Globus pallidus (tissue), 1 donor: ENCODE results near the gene ACOX3.
"Not testable (repeated sequence)": the region's sequence is repeated elsewhere in the genome, so short reads cannot be mapped to it uniquely, and the experiment has no call there.

ENCODE experiments used
- DNase-seq: peaks from one replicate; pipeline ENCODE4 v3.0.0-alpha.2; 2015; ENCODE audit warnings: low spot score

ACOX3 gene

DNA sequence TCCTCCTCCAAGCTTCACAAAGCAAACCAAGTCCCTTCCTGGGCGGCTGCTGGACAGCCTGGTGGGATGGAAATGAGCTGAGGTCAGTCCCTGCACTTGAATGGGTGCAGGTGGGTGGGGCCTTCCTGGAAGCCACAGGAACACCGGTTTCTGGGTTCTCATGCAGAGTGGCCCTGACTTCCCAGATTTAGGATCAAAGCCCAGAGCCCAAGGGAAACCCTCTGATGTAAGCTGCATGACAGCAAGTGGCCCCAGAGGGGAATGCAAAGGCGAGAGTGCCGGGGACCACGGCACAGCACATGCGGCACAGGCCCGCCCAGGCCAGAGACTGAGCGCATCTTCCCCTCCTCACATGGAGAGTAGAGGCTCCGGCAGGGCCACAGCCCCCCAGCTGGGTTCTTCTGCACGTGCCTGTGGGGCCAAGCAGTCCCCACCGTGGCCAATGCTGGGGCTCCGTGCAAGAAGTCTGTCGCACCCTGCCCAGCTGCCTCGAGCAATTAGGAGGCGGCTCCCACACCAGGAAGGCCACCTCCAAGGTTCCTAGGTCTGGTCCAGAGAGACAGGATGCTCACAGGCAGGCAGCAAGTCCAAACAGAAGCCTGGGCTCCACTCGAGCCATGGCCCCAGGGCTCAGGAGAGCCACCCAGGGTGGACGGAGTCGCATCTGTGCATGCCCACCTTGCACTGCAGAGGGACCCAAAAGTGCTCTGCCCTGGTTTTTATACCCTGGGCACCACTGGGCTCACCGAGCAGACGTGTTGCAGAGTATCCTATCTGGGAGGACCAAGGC lies 88.0 kb downstream of the ACOX3 start:
- no peak for DNase-seq

DNA sequence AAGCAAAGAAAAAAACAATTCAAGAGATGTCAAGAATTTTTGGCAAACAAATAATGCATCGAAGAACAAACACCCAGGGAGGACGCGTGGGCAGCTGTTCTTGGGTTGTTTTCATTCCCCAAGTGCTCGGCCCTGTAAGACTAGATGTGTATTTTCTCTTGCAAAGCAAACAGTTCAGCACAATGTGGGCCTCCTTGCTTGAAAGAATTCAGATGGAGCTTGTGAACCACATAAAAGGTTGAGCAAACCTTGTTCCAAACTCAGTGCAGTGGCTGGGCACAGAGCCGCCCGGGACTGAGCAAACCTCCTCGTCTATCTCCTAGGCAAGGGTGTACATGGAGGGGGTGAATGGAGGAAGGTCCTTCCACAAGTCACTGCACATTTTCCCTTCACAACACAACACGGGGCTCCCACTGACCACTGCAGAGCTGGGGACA lies 88.6 kb downstream of the ACOX3 start:
- no peak for DNase-seq

DNA sequence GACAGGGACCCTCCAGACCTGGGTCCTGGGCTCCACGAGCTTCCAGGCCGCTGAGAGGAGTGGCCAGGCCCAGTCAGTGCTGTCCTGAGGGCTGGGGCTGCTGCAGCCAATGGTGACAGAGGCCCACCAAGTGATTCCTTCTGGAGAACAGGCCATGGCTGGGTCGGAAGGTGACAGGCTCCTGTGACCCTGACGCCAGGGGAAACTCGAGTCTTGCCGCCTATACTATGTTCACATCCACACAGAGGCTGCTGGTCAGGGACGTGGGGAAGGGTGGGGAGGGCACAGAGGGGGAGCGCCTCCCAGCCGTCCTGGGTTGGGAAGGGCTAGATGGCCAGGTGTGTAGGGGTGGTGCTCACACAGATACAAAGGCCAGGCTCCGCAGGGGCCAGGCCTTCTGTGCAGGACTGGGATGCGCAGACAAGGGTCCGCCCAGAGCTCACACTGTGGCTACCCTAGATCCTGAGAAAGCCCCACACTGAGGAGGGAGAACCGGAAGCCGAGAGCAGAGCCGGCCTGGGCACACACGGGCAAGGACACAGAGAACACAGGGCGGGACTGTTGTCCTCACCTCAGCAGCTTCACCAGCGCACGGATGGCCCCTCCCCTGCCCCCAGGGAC lies 89.6 kb downstream of the ACOX3 start:
- DNase-seq: no peak

DNA sequence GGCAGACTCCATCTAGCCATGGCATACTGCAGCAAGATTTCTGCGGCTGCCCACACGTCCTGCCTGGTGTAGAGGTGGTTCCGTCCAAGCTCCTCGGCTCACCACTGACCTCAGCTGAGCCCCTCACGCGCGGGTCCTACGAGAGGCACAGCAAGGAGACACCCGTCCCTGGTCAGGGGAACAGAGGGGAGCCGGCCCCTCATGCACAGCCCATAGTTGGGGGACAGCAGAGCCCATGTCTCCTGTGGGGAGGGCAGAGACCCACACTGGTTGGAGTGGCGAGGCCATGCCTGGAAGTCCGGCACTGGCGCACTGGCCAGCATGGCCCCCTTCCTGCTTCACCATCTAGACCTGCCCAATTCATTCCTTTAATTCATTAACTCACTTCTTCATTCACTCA lies 90.2 kb downstream of the ACOX3 start:
- no peak for DNase-seq

DNA sequence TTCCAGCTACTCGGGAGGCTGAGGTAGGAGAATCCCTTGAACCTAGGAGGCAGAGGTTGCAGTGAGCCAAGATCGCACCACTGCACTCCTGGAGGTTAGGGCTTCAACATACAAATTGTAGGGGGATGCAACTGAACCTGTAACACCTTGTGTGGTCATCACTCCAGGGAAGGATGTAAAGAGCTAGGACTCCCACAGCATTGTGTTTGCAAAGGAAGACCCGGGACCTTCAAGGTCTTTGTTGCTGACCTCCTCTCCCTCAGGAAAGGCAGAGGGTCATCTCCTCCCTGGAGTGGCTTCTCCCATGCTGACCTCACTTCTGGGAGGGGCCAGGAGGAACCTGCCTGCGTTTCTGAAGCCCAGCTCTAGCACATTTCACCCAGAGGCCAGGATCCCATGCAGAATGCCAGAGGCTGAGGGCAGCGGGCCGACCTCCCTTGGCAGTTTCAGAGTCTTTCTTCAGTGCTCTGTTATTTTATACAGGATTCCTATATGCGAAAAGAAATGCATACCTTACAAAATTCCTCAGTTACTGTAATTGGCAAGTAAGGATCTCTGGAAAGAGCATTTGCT lies 90.8 kb downstream of the ACOX3 start:
- DNase-seq: no peak

DNA sequence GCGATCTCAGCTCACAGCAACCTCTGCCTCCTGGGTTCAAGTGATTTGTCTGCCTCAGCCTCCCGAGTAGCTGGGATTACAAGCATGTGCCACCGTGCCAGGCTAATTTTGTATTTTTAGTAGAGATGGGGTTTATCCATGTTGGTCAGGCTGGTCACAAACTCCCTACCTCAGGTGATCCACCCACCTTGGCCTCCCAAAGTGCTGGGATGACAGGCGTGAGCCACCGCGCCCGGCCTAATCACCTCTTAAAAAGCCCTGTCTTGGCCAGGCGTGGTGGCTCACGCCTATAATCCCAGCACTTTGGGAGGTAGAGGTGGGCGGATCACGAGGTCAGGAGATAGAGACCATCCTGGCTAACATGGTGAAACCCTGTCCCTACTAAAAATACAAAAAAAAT lies 91.3 kb downstream of the ACOX3 start:
- not testable (repeated sequence) for DNase-seq

DNA sequence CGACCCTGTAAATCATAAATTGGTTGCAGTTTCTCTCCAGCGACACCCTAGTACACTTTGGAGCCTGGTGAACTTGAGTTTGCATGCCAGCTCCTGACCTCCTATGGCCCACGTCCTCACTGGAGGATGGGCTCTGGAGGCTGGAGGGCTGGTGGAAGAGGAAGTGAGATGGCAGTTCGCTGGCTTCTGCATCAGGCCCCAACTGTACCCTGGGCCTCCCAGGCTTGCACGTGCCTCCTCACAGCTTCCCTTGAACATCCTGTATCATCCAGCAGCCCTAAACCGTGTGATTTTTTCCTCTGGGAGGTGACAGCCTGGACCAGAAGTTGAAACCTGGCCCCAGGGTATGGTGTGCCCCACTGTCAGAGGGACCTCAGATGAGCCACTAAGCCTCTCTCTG lies 92.5 kb downstream of the ACOX3 start:
- DNase-seq: no peak

DNA sequence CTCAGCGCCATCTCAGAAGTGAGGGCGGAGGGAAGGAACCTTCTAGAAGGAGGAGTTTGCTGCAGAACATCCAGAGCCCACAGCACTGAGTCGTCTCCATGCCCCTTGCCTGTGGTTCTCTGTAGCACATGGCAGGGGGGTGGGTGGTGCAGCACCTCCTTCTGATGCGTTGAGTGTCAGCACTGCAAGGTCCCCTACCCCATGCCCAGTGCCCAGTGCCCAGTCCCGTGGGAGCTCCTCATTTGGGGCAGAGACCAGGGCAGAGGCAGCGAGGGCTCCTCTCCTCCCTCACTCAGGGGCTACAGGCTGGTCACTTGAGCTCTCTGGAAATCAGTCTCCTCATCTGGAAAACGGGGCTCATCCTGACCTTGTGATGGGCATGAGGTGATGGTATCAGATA lies 92.9 kb downstream of the ACOX3 start:
- no peak for DNase-seq

DNA sequence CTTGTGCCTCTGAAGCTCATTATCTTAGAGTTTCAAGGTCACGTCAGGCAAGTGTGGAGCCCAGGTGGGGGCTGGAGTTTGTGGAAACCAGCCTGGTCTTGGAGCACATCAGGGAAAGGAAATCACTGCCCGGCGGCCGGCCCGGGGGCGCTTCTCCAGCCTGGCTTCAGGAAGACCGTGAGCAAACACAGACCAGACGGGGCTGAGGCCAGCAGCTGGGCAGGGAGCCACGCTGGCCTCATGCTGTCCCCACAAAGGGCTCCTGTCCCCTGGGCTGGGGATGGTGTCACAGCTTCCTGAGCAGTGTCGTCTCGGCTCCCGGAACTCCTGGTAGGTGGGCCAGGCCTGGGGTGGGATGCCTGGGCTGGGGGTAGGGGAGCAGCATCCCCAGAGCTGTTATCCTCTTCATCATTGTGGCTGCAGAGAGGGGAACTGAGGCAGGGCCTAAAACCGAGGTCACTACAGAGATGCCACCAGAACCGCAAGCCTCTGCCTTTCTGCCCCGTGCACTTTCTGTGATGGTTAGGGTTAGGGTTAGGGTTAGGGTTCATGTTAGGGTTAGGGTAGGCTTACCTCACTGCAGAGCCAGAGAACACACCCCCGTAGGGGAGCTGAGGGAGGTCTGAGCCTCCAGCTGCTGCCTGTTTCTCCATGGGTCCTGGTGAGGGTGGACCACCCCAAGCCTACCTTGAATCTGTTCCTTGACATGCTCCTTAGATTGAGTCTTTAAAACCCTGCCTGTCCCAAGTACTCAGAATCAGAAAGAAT lies 93.5 kb downstream of the ACOX3 start:
- peak; percentile 77 for DNase-seq

DNA sequence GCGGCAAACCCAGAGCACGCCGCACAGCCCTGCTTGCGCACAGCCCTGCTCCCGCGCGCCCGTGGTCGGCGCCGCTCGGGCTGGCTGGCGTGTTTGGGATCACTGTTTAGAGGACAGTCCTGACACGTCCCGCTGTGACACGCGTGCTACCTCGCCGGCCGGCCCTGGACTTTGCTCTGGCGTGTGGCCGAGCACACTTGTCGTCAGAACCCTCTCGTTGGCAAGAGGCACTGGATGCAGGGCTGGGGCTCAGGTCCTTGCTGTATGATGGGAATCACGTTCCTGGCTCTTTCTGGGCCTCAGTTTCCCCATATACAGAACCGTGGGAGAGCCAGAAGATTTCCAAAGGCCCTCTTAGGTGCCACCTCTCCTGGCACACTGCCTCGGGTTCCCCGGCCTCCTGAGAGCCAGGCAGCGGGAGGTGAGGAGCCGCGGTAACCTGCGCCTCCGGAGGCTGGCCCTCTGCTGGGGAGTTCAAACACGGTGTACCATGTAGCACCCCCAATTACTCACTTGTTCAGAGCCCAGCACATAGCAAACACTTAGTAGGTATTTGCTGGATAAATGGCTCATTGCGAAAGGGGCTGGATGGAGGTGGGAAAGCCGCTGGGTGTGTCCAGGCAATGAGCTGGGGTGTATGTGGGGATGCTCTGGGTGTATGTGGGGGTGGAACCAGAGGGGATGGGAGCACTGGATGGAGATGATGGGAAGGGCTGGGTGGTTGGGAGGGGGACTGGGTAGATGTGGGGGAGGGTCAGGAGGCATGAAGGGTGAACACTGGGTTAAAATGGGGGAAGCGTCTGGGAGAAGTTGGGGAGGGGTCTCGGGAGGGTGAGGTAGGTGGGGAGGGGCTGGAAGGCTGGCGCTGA lies 94.3 kb downstream of the ACOX3 start:
- DNase-seq: no peak

DNA sequence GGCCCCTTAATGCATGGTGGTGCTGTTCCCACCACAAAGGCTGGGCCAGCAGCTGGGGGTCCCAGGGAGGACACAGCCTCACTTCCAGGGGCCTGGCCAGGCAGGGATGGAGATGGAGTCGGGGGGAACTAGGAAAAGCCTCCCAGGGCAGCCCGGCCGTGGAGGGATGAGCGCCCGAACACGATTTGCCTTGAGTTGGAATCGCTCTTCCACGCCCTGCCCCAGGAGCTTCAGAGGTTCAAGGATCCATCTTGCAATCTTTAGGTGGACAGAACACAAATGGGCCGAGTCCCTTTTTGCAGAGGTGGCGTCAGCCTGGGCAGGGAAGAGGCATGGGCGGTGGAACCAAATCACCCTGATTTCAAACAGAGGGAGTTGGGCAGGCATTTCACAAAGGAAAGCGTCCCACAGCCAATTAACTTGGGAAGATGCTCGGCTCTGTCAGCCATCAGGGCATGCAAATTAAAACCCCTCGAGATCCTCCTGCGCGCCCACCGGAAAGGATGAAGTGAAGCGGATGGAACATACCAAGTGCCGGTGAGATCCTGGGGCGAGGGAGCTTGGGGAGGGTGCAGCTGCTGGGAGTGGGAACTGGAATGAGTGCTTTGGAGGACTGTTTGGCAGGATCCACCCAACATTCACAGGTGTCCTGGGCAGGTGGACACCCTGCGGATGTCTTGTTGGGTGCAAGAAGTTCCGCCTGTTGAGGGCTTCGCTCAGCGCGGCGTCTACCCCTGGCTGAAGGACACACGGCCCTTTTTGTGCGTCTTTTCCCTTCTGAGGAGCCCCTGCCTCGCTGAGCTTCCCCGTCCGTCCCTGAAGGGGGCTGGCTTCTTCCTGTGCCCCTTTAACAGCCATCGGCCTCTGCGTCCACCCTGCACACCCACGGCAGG lies 95.2 kb downstream of the ACOX3 start:
- no peak for DNase-seq

DNA sequence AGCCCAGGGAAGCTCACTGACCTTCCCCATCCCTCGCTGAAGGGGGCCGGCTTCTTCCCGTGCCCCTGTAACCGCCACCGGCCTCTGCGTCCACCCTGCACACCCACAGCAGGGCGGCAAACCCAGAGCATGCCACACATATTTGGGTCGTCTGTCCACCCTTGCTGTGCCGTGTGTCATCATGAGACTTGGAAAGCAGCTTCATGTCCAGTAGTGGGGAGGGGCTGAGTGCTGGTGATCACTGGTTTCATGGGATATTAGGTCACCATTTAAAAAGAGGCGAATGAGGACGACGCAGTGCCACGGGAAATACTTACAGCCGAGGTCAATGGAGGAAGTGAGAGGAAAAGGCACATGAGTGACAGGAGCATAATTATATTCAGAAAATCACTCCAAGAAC lies 96.1 kb downstream of the ACOX3 start:
- DNase-seq: no peak

DNA sequence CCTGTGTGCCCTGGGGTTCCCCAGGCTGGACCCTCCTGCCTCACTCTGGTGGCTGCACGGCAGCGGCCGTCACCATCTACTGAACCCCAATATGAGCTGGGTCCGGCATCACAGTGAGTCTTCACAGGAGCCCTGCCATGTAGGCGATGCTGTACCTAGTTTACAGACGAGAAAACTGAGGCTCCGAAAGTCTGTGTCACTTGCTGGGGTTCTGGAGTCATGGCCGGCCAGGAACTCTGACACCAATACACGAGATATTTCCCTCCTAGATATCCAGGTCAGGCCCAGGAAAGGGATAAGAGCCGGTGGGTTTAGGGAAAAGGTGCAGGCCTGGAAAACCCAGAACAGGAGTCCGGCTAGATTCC lies 96.6 kb downstream of the ACOX3 start:
- no peak for DNase-seq

DNA sequence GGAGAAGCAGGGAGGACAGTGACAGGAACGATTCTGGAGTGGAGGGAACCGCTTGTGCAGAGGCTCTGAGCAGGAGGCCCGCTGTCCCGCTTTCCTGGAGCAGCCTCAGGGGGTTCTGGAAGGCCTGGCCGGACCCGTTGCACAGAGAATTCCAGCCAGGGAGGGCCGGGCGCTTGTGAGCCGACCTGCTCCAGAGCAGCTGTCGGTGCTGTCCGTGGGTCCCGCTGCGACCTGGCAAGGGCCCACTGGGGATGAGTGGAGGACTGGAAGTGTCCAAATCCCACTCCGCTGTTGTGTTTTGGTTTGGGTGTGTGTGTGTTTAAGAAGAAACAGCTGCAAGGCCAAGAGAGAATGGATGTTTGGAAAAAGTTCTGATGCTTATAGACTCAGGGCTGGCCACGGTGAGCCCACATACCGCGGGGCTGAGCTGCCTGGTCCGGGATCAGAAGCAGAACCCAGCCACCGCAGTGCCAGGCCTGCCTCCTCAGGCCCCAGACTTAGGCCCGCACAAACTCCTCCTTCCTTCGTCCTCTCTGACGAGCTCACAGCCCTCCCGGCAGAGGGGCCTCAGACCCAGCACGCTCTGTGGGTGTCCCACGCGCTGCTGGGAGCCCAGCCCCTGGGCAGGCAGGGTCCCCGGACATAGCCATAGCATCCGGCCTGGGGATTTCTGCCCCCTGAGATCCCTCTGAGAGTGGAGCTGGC lies 97.1 kb downstream of the ACOX3 start:
- DNase-seq: no peak

DNA sequence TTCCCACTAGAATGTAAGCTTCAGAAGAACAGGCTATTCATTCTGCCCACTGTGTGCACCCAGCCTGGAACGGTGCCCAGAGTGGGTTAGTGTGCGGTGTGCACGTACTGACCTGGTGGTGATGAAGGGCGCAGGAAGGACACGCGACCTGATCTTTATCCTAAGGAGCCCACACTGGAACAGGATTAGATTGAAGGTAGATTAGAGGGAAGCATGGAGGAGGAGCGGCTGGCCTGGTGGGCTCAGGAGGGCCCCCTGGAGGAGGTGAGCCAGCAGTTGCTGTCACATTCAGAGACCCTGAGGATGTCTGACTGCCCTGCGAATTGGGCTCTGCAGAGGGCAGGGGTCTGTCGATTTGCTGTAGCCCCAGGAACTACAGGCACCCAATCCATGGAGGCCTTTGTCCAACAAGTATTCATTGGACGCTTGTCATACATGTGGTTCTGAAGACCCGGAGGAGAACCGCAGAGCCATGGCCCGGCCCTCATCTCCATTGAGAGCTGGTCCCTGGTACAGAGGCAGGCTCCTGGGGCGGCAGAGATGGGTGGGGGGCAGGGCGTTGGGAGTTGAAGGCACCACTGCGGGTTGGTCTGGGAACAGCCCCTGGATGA lies 97.8 kb downstream of the ACOX3 start:
- no peak for DNase-seq

DNA sequence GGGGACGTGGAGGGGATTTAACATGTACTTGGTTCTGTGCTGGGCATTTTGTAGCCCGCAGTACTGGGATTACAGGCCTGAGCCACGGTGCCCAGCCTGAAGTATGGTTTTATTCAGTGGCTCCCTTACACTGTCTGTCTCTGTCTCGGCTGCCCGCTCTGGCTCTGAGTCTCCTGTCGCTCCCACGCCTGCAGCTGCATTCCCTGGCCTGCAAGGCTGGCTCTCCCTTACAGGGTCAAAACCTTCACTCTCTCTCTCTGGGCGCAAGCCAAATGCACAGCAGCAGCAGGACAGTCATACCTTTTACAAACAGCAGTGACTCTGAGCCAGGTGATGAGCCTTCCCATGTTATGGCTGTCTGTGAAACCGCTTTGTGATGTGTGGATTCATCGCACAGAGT lies 98.8 kb downstream of the ACOX3 start:
- DNase-seq: peak; percentile 60

DNA sequence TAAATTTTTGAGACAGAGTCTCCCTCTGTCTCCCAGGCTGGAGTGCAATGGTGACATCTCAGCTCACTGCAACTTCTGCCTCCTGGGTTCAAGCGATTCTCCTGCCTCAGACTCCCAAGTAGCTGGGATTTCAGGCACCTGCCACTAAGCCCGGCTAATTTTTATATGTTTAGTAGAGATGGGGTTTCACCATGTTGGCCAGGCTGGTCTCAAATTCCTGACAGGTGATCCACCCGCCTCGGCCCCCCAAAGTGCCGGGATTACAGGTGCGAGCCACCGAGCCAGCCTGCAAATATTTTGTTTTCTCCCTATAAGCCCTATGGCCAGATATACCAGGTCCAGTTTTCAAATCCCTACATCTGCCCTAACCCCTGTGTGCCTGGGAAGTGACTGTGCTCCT lies 99.2 kb downstream of the ACOX3 start:
- DNase-seq: not testable (repeated sequence)

DNA sequence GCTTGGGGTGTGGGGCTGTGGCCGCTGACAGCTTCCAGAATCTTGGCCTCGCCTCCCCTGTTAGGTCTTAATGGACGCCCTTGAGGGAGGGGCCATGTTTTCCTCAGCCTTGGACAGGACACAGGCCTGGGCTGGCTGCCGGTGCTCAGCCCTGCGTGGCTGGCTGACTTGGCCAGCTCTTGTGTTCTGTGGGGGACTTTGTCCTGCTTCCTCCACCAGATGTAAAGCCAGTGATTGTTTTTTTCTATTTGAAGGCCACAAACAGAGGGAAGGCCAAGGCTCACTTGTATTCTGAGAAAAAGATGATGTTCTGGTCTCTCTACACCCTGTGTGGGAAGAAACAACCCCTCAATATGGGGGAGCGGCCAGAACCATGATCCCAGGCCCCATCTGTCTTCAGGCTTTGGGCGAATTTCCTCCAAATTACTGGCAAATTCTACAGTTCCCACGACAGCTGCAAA lies 99.7 kb downstream of the ACOX3 start:
- peak; percentile 85 for DNase-seq

DNA sequence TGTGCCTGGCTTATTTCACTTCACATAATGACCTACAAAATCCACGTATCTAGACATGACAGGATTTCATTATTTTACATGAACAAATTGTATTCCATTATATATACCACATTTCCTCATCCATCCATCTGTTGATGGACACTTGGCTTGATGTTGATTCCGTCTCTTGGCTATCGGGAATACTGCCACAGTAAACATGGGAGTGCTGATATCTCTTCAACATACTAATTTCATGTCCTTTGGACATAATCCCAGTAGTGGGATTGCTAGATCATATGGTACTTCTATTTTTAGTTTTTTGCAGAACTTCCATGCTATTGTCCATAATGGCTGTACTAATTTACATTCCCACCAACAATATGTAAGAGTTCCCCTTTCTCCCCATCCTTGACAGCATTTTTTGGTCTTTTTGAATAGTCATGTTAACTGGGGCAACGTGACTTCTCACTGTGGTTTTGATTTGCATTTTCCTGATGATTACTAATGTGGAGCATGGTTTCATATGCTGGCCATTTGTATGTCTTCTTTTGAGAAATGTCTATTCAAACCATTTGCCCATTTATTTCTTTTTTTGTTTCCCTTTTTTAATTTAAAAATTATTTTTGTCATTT lies 102.1 kb downstream of the ACOX3 start:
- DNase-seq: no peak
